ENCODE measurements around the gene PHF23.
"Not testable (repeated sequence)": the region's sequence is repeated elsewhere in the genome, so short reads cannot be mapped to it uniquely, and the experiment has no call there.

Gene PHF23

GRCh38 chr17:7258731-7259554 is 19.7 kb upstream of the PHF23 start:
- FAIRE-seq, result no peak

- no peak for FAIRE-seq
Measured at GRCh38 chr17:7256766-7257456, 17.7 kb upstream of the PHF23 start.

GRCh38 chr17:7254511-7254910 is 15.3 kb upstream of the PHF23 start:
- no peak for FAIRE-seq

GRCh38 chr17:7253082-7253481 is 13.8 kb upstream of the PHF23 start:
- no peak for FAIRE-seq

- no peak for FAIRE-seq
Measured at GRCh38 chr17:7252176-7253043, 13.2 kb upstream of the PHF23 start, which contains the start of gene ELP5. TSS of gene ELP5 (plus strand) at chr17:7252215. CDS start at chr17:7252551, 336 bp downstream.

GRCh38 chr17:7251661-7252175 is 12.5 kb upstream of the PHF23 start, which contains the start of gene CTDNEP1:
TSS of gene CTDNEP1 (minus strand) at chr17:7251734. CDS start at chr17:7251296, 438 bp downstream.
- FAIRE-seq, result peak; percentile 99

- no peak for FAIRE-seq
Measured at GRCh38 chr17:7250695-7251627, 11.7 kb upstream of the PHF23 start.

GRCh38 chr17:7249830-7250229 is 10.6 kb upstream of the PHF23 start:
- no peak for FAIRE-seq

- FAIRE-seq, result no peak
Measured at GRCh38 chr17:7249214-7249613, 10.0 kb upstream of the PHF23 start.

- FAIRE-seq, result no peak
Measured at GRCh38 chr17:7248796-7249195, 9.5 kb upstream of the PHF23 start.

GRCh38 chr17:7246779-7247178 is 7.5 kb upstream of the PHF23 start:
- FAIRE-seq, result no peak

GRCh38 chr17:7243838-7244237 is 4.6 kb upstream of the PHF23 start:
- FAIRE-seq, result not testable (repeated sequence)

- FAIRE-seq, result no peak
Measured at GRCh38 chr17:7243453-7243729, 4.1 kb upstream of the PHF23 start.

- FAIRE-seq, result no peak
Measured at GRCh38 chr17:7242717-7243452, 3.6 kb upstream of the PHF23 start.

GRCh38 chr17:7241783-7242716 is 2.8 kb upstream of the PHF23 start, which contains the start of gene GABARAP:
TSS of gene GABARAP (minus strand) at chr17:7242449. CDS start at chr17:7242330, 119 bp downstream.
- FAIRE-seq, result peak; percentile 92

GRCh38 chr17:7241090-7241733 is 2.0 kb upstream of the PHF23 start:
- no peak for FAIRE-seq

GRCh38 chr17:7240375-7240774 is 1.1 kb upstream of the PHF23 start:
- no peak for FAIRE-seq

GRCh38 chr17:7238420-7239090 is 702 bp downstream of the PHF23 start:
- FAIRE-seq, result no peak

Data from G401.6 (cell line).